H9 (cell line): ENCODE results near the gene CDR2L. TPM values are rescaled to one million over a fixed set of nuclear protein-coding genes. Genes with fewer than 3 reads are reported as not detected.

Experiments used
- DNase-seq: peaks from one replicate; pipeline ENCODE4 v3.0.0-alpha.2; 2017
- H2AFZ ChIP-seq: one replicate; pipeline ENCODE4 v1.6.1; 2013; ENCODE audit warnings: mild to moderate bottlenecking, low read length, control low read depth, moderate library complexity
- H2AK5ac ChIP-seq: 2 replicates; pipeline ENCODE4 v1.6.1; 2013; ENCODE audit warnings: low read length, control low read depth, mixed read lengths; ENCODE audit not compliant: insufficient read length
- H2BK120ac ChIP-seq: one replicate; pipeline ENCODE4 v1.6.1; 2013; ENCODE audit warnings: low read depth, mild to moderate bottlenecking, low read length, control low read depth, inconsistent platforms; ENCODE audit not compliant: poor library complexity, severe bottlenecking
- H2BK12ac ChIP-seq: 2 replicates; pipeline ENCODE4 v1.6.1; 2013; ENCODE audit warnings: low read length, control low read depth, mixed read lengths, low read depth; ENCODE audit not compliant: insufficient read length
- H2BK15ac ChIP-seq: 2 replicates; pipeline ENCODE4 v1.6.1; 2013; ENCODE audit warnings: low read depth, low read length, control low read depth
- H2BK20ac ChIP-seq: one replicate; pipeline ENCODE4 v1.6.1; 2013; ENCODE audit warnings: low read depth, mild to moderate bottlenecking, low read length, control low read depth, inconsistent platforms; ENCODE audit not compliant: poor library complexity, severe bottlenecking
- H2BK5ac ChIP-seq: 2 replicates; pipeline ENCODE4 v1.6.1; 2013; ENCODE audit warnings: low read length, control low read depth, mixed read lengths; ENCODE audit not compliant: insufficient read length
- H3K14ac ChIP-seq: 2 replicates; pipeline ENCODE4 v1.6.1; 2013; ENCODE audit warnings: low read length, control low read depth; ENCODE audit not compliant: insufficient read depth
- H3K18ac ChIP-seq: 2 replicates; pipeline ENCODE4 v1.6.1; 2013; ENCODE audit warnings: low read depth, mild to moderate bottlenecking, mixed read lengths, low read length, control low read depth; ENCODE audit not compliant: insufficient read length
- H3K23ac ChIP-seq: 2 replicates; pipeline ENCODE4 v1.6.1; 2013; ENCODE audit warnings: low read length, control low read depth, mixed read lengths, low read depth; ENCODE audit not compliant: insufficient read length
- H3K23me2 ChIP-seq: 2 replicates; pipeline ENCODE4 v1.6.1; 2013; ENCODE audit warnings: low read depth, mild to moderate bottlenecking, mixed read lengths, low read length, control low read depth; ENCODE audit not compliant: insufficient read length, poor library complexity, severe bottlenecking
- H3K27ac ChIP-seq: 2 replicates; pipeline ENCODE4 v1.5.1; 2013; ENCODE audit warnings: low read length, control low read depth, mixed read lengths, low read depth; ENCODE audit not compliant: insufficient read length
- H3K27me3 ChIP-seq: 2 replicates; pipeline ENCODE4 v1.6.1; 2013; ENCODE audit warnings: low read length, control low read depth, inconsistent platforms; ENCODE audit not compliant: insufficient read depth
- H3K4ac ChIP-seq: 2 replicates; pipeline ENCODE4 v1.6.1; 2013; ENCODE audit warnings: low read depth, mild to moderate bottlenecking, control low read depth, inconsistent platforms, low read length, moderate library complexity
- H3K4me1 ChIP-seq: 2 replicates; pipeline ENCODE4 v1.6.1; 2013; ENCODE audit warnings: low read length, control low read depth, inconsistent platforms; ENCODE audit not compliant: insufficient read depth
- H3K4me2 ChIP-seq: 2 replicates; pipeline ENCODE4 v1.6.1; 2013; ENCODE audit warnings: low read length, control low read depth, mixed read lengths; ENCODE audit not compliant: insufficient read length, insufficient read depth
- H3K56ac ChIP-seq: 2 replicates; pipeline ENCODE4 v1.6.1; 2013; ENCODE audit warnings: low read depth, mild to moderate bottlenecking, mixed read lengths, low read length, control low read depth; ENCODE audit not compliant: insufficient read length
- H3K79me1 ChIP-seq: 2 replicates; pipeline ENCODE4 v1.6.1; 2013; ENCODE audit warnings: low read depth, mild to moderate bottlenecking, moderate library complexity, low read length, control low read depth, inconsistent platforms; ENCODE audit not compliant: insufficient read depth, poor library complexity, severe bottlenecking
- H3K79me2 ChIP-seq: 2 replicates; pipeline ENCODE4 v1.6.1; 2013; ENCODE audit warnings: low read length, control low read depth, inconsistent platforms; ENCODE audit not compliant: insufficient read depth
- H3K9ac ChIP-seq: 2 replicates; pipeline ENCODE4 v1.6.1; 2013; ENCODE audit warnings: low read length, control low read depth, mixed read lengths; ENCODE audit not compliant: insufficient read length; ENCODE audit errors: extremely low read depth
- H3K9me3 ChIP-seq: one replicate; pipeline ENCODE4 v1.6.1; 2013; ENCODE audit warnings: low read depth, low read length, inconsistent platforms; ENCODE audit not compliant: control insufficient read depth
- H3T11ph ChIP-seq: one replicate; pipeline ENCODE4 v1.6.1; 2013; ENCODE audit warnings: mild to moderate bottlenecking, low read length, control low read depth, inconsistent platforms
- H4K20me1 ChIP-seq: one replicate; pipeline ENCODE4 v1.6.1; 2013; ENCODE audit not compliant: control insufficient read depth, insufficient read length, insufficient read depth
- H4K5ac ChIP-seq: 2 replicates; pipeline ENCODE4 v1.6.1; 2013; ENCODE audit warnings: low read depth, mild to moderate bottlenecking, mixed read lengths, low read length, control low read depth; ENCODE audit not compliant: insufficient read length
- H4K8ac ChIP-seq: replicated peaks from 2 replicates; pipeline ENCODE4 v1.6.1; 2013; ENCODE audit warnings: low read length, control low read depth, mixed read lengths, low read depth; ENCODE audit not compliant: insufficient read length
- H4K91ac ChIP-seq: 2 replicates; pipeline ENCODE4 v1.6.1; 2013; ENCODE audit warnings: low read depth, mild to moderate bottlenecking, moderate library complexity, mixed read lengths, low read length, control low read depth; ENCODE audit not compliant: insufficient read length
- H3K27ac Mint-ChIP-seq, 3 experiments: 2 replicates in 2 of 3; 3 replicates in 1 of 3; pipeline ENCODE4 v1.8.0; 2020 to 2021; ENCODE audit warnings: mixed read lengths in 3 of 3, mild to moderate bottlenecking in 1 of 3, moderate library complexity in 1 of 3
- H3K27me3 Mint-ChIP-seq: 2 replicates; pipeline ENCODE4 v1.8.0; 2021; ENCODE audit warnings: low read depth, mild to moderate bottlenecking, moderate library complexity, mixed read lengths
- H3K36me3 Mint-ChIP-seq, 3 experiments: 2 replicates in 2 of 3; 3 replicates in 1 of 3; pipeline ENCODE4 v1.8.0; 2020 to 2021; ENCODE audit warnings: low read depth in 3 of 3, mixed read lengths in 3 of 3; ENCODE audit not compliant: insufficient read depth in 1 of 3
- H3K4me1 Mint-ChIP-seq, 2 experiments: 2 replicates each; pipeline ENCODE4 v1.8.0; 2020; ENCODE audit warnings: mixed read lengths in 2 of 2
- H3K4me3 Mint-ChIP-seq, 2 experiments: 2 replicates in 1 of 2; 3 replicates in 1 of 2; pipeline ENCODE4 v1.8.0; 2020 to 2021; ENCODE audit warnings: mild to moderate bottlenecking in 2 of 2, mixed read lengths in 2 of 2, moderate library complexity in 1 of 2
- H3K9me3 Mint-ChIP-seq, 2 experiments: 2 replicates in 1 of 2; 3 replicates in 1 of 2; pipeline ENCODE4 v1.8.0; 2020; ENCODE audit warnings: mild to moderate bottlenecking in 2 of 2, mixed read lengths in 2 of 2, moderate library complexity in 1 of 2
- CTCF ChIP-seq: fragments of 200-600 bp; sonication (generic); conservative IDR thresholded peaks from 3 replicates; pipeline ENCODE4 v1.8.0; 2021; ENCODE audit warnings: antibody characterized with exemption, mild to moderate bottlenecking
- WGBS: extraction: QIAGEN DNeasy Blood & Tissue Kit; methylation state at CpG from one replicate; pipeline ENCODE4 v1.1.7; 2013; ENCODE audit warnings: missing lambda C conversion rate, low lambda C conversion rate, mixed read lengths; ENCODE audit not compliant: insufficient read length; ENCODE audit errors: extremely low coverage; 5-methylcytosine and 5-hydroxymethylcytosine counted together
- total RNA-seq: library from RNA; stranded (reverse); gene quantifications from 2 replicates; pipeline ENCODE4 v1.2.1, GENCODE V29; 2021

Gene CDR2L
- total RNA-seq, 1 experiment from 2014 or later = 23.3 TPM

GRCh38 chr17:74957935-74958740 is 29.3 kb upstream of the CDR2L start:
- TF ChIP-seq CTCF = peak; percentile 97; the same call in 2 of the 3 replicates
- WGBS = no CpG with 5 or more reads among the region's 33 CpGs
- Mint-ChIP-seq H3K27me3 (peaks cover 32% of the 10 kb centered on the region), H3K36me3 (peaks cover 0 to 2% (median 0%) of the 10 kb centered on the region in 3 experiments; a peak in 2 of 7 replicates), H3K9me3 (peaks cover 0 to 2% of the 10 kb centered on the region in 2 experiments; a peak in 1 of 5 replicates), H3K4me1 (peaks cover 6 to 16% of the 10 kb centered on the region in 2 experiments), H3K27ac (no peak overlapping the region), H3K4me3 (no peak overlapping the region)
- H4K20me1 ChIP-seq = no peaks in the 10 kb centered on the region
- H3T11ph ChIP-seq = no peak overlapping the region
- H3K27ac ChIP-seq = no peak overlapping the region
- peak; percentile 93 for DNase-seq
- no peak overlapping the region for H3K9ac ChIP-seq
- no peak overlapping the region for H3K18ac ChIP-seq
- H3K4me1 ChIP-seq = no peaks in the 10 kb centered on the region
- no peaks in the 10 kb centered on the region for H3K23me2 ChIP-seq
- H3K27me3 ChIP-seq = no peaks in the 10 kb centered on the region
- H3K4me2 ChIP-seq = no peak overlapping the region
- no peak overlapping the region for H4K5ac ChIP-seq
- H4K91ac ChIP-seq = no peak overlapping the region
- H3K79me2 ChIP-seq = no peaks in the 10 kb centered on the region
- no peaks in the 10 kb centered on the region for H3K9me3 ChIP-seq
- H3K23ac ChIP-seq = no peak overlapping the region
- no peak overlapping the region for H2AFZ ChIP-seq
- H2AK5ac ChIP-seq = no peak overlapping the region
- no peak overlapping the region for H2BK12ac ChIP-seq
- no peak overlapping the region for H4K8ac ChIP-seq
- no peak overlapping the region for H2BK20ac ChIP-seq
- H2BK120ac ChIP-seq = no peak overlapping the region
- H2BK5ac ChIP-seq = no peak overlapping the region
- H3K56ac ChIP-seq = no peak overlapping the region
- H3K4ac ChIP-seq = no peak overlapping the region
- no peak overlapping the region for H2BK15ac ChIP-seq
- no peaks in the 10 kb centered on the region for H3K79me1 ChIP-seq
- H3K14ac ChIP-seq = no peak overlapping the region
